ENCODE results near the gene SLC39A1.

SLC39A1 gene

GRCh38 chr1:153946622-153947241, 16.6 kb downstream of the SLC39A1 start, which contains the start of gene DENND4B:
Gene DENND4B, minus strand, starts transcription at chr1:153946718. Its CDS starts 2,344 bp downstream, at chr1:153944374.
- DNase-seq (ENCODE audit: low read depth) = peak; percentile 79

- peak; percentile 74 for DNase-seq (ENCODE audit: low read depth)
Observed at GRCh38 chr1:153945795-153946621, 17.3 kb downstream of the SLC39A1 start.

- DNase-seq (ENCODE audit: low read depth) = peak; percentile 34
Observed at GRCh38 chr1:153945131-153945794, 18.1 kb downstream of the SLC39A1 start.

- no peak for DNase-seq (ENCODE audit: low read depth)
Observed at GRCh38 chr1:153944827-153945117, 18.6 kb downstream of the SLC39A1 start.

GRCh38 chr1:153944005-153944826, 19.1 kb downstream of the SLC39A1 start:
- no peak for DNase-seq (ENCODE audit: low read depth)

- no peak for DNase-seq (ENCODE audit: low read depth)
Observed at GRCh38 chr1:153942766-153943549, 20.4 kb downstream of the SLC39A1 start.

- DNase-seq (ENCODE audit: low read depth) = no peak
Observed at GRCh38 chr1:153941826-153942725, 21.3 kb downstream of the SLC39A1 start.

- DNase-seq (ENCODE audit: low read depth) = no peak
Observed at GRCh38 chr1:153940756-153941155, 22.6 kb downstream of the SLC39A1 start.

- DNase-seq (ENCODE audit: low read depth) = no peak
Observed at GRCh38 chr1:153939476-153939875, 23.9 kb downstream of the SLC39A1 start.

- DNase-seq (ENCODE audit: low read depth) = no peak
Observed at GRCh38 chr1:153938996-153939395, 24.3 kb downstream of the SLC39A1 start.

- no peak for DNase-seq (ENCODE audit: low read depth)
Observed at GRCh38 chr1:153937331-153937730, 26.0 kb downstream of the SLC39A1 start.

GRCh38 chr1:153936011-153936802, 27.1 kb downstream of the SLC39A1 start:
- DNase-seq (ENCODE audit: low read depth) = no peak

- DNase-seq (ENCODE audit: low read depth) = no peak
Observed at GRCh38 chr1:153934746-153935145, 28.6 kb downstream of the SLC39A1 start.

- DNase-seq (ENCODE audit: low read depth) = no peak
Observed at GRCh38 chr1:153933955-153934354, 29.4 kb downstream of the SLC39A1 start.

- no peak for DNase-seq (ENCODE audit: low read depth)
Observed at GRCh38 chr1:153933430-153933829, 29.9 kb downstream of the SLC39A1 start.

GRCh38 chr1:153932156-153933131, 30.9 kb downstream of the SLC39A1 start:
- no peak for DNase-seq (ENCODE audit: low read depth)

- no peak for DNase-seq (ENCODE audit: low read depth)
Observed at GRCh38 chr1:153929981-153930948, 33.1 kb downstream of the SLC39A1 start.
